Measurements from ENCODE around the gene COL27A1. TPM values are rescaled to one million over a fixed set of nuclear protein-coding genes. Genes with fewer than 3 reads are reported as not detected.

COL27A1 gene
- total and polyA plus RNA-seq, 2 donors (not counting 3 experiments of a cell fraction or from before 2014, with no cell fraction given) = 14.7 to 49.1 TPM

- no peaks in the 10 kb centered on the region for H3K36me3 ChIP-seq (ENCODE audit: control insufficient read depth in 2 of 2, extremely low read depth in 1 of 2, insufficient read depth in 2 of 2, low read length in 2 of 2)
- BruUV-seq (replicated peaks) = no TSS peak
- no peak overlapping the region for H3K9ac ChIP-seq (replicated peaks; ENCODE audit: extremely low read depth, insufficient read depth, low read length)
- POLR2A ChIA-PET = no interaction called here
- no peaks in the 10 kb centered on the region for H3K9me1 ChIP-seq (replicated peaks; ENCODE audit: control insufficient read depth, extremely low read depth, insufficient read depth, low read length)
- H3K27ac ChIP-seq (ENCODE audit: insufficient read depth, low read depth, low read length) = no peak overlapping the region
- H3K4me1 ChIP-seq (ENCODE audit: control insufficient read depth, extremely low read depth, insufficient read depth, low read length) = peaks cover 5% of the 10 kb centered on the region
- no peaks in the 10 kb centered on the region for H4K20me1 ChIP-seq (replicated peaks; ENCODE audit: control insufficient read depth, extremely low read depth, insufficient read depth, low read length)
- dilution Hi-C loops (cut with MboI; ENCODE audit: extremely low pct_ligation_motif_present, low sequenced_read_pairs) (no loop called here), intact Hi-C loops (cut with micrococcal nuclease) (loop anchor here (5.0 kb wide), 1 partner anchor 33 kb away; no protein-coding TSS in a partner anchor)
- DNase-seq (ENCODE audit: low read depth, low spot score) = peak; percentile 47
- H3K4me3 ChIP-seq (replicated peaks in 1 of 3; ENCODE audit: insufficient read depth in 1 of 3, low read depth in 1 of 3, low read length in 3 of 3) = no peak overlapping the region
- no peak overlapping the region for H3K4me2 ChIP-seq (ENCODE audit: insufficient read depth, low read length)
- H3K27me3 ChIP-seq (ENCODE audit: control insufficient read depth in 2 of 2, insufficient read depth in 2 of 2, low read length in 2 of 2) = no peaks in the 10 kb centered on the region
- no peaks in the 10 kb centered on the region for H3K9me3 ChIP-seq (replicated peaks; ENCODE audit: control insufficient read depth, insufficient read depth, low read length)
- TF ChIP-seq MYC (IDR thresholded peaks at IDR 0.05; ENCODE audit: low read depth, low read length) (no peak), GATA2 (IDR thresholded peaks at IDR 0.05; ENCODE audit: insufficient read depth, insufficient read length, low read depth, low read length) (peak; percentile 84)
- H3K79me2 ChIP-seq (ENCODE audit: control insufficient read depth, insufficient read depth, low read length) = no peaks in the 10 kb centered on the region
- CTCF ChIA-PET = interaction anchor here (1.0 to 2.4 kb wide), 9 partner anchors 9 to 107 kb away, joined by 3 to 8 read pairs (median 4); partner anchors contain the start of gene COL27A1
- peak; percentile 44 for FAIRE-seq
- H2AFZ ChIP-seq (ENCODE audit: low read depth, low read length) = no peak overlapping the region
These were observed 28.7 kb downstream of the COL27A1 start for GRCh38 chr9:114184071-114184470.

- dilution Hi-C loops (cut with MboI; ENCODE audit: extremely low pct_ligation_motif_present, low sequenced_read_pairs) (no loop called here), intact Hi-C loops (cut with micrococcal nuclease) (loop anchor here (5.0 kb wide), 1 partner anchor 32 kb away; no protein-coding TSS in a partner anchor)
- no peaks in the 10 kb centered on the region for H3K36me3 ChIP-seq (ENCODE audit: control insufficient read depth in 2 of 2, extremely low read depth in 1 of 2, insufficient read depth in 2 of 2, low read length in 2 of 2)
- POLR2A ChIA-PET = no interaction called here
- no peaks in the 10 kb centered on the region for H3K27me3 ChIP-seq (ENCODE audit: control insufficient read depth in 2 of 2, insufficient read depth in 2 of 2, low read length in 2 of 2)
- FAIRE-seq = no peak
- H3K4me1 ChIP-seq (ENCODE audit: control insufficient read depth, extremely low read depth, insufficient read depth, low read length) = peaks cover 5% of the 10 kb centered on the region
- no peaks in the 10 kb centered on the region for H4K20me1 ChIP-seq (replicated peaks; ENCODE audit: control insufficient read depth, extremely low read depth, insufficient read depth, low read length)
- no peak overlapping the region for H2AFZ ChIP-seq (ENCODE audit: low read depth, low read length)
- H3K9ac ChIP-seq (replicated peaks; ENCODE audit: extremely low read depth, insufficient read depth, low read length) = no peak overlapping the region
- H3K4me3 ChIP-seq (replicated peaks in 1 of 3; ENCODE audit: insufficient read depth in 1 of 3, low read depth in 1 of 3, low read length in 3 of 3) = no peak overlapping the region
- H3K79me2 ChIP-seq (ENCODE audit: control insufficient read depth, insufficient read depth, low read length) = no peaks in the 10 kb centered on the region
- no peak overlapping the region for H3K27ac ChIP-seq (ENCODE audit: insufficient read depth, low read depth, low read length)
- no peaks in the 10 kb centered on the region for H3K9me1 ChIP-seq (replicated peaks; ENCODE audit: control insufficient read depth, extremely low read depth, insufficient read depth, low read length)
- no peaks in the 10 kb centered on the region for H3K9me3 ChIP-seq (replicated peaks; ENCODE audit: control insufficient read depth, insufficient read depth, low read length)
- TF ChIP-seq POLR2AphosphoS5 (IDR thresholded peaks at IDR 0.05; ENCODE audit: insufficient read depth, low read depth, low read length) (no peak), POLR2A (IDR thresholded peaks at IDR 0.05; ENCODE audit: low read depth, low read length) (no peak), JUN (IDR thresholded peaks at IDR 0.05; ENCODE audit: borderline replicate concordance, insufficient read depth, insufficient read length, low read depth) (no peak), FOS (IDR thresholded peaks at IDR 0.05; ENCODE audit: borderline replicate concordance, insufficient read depth, low read length) (no peak), EZH2 (IDR thresholded peaks at IDR 0.05; ENCODE audit: borderline replicate concordance, low read depth, low read length, severe bottlenecking) (no peak), MAX (IDR thresholded peaks at IDR 0.05; ENCODE audit: insufficient read depth, insufficient read length) (no peak), GATA2 (IDR thresholded peaks at IDR 0.05; ENCODE audit: insufficient read depth, insufficient read length, low read depth, low read length) (no peak), CTCF (IDR thresholded peaks at IDR 0.05; ENCODE audit: extremely low read depth in 1 of 2, insufficient read depth in 1 of 2, low read depth in 1 of 2, low read length in 2 of 2) (no peak), MYC (IDR thresholded peaks at IDR 0.05; ENCODE audit: low read depth, low read length) (no peak)
- CTCF ChIA-PET = interaction anchor here (1.4 to 2.4 kb wide), 3 partner anchors 31 to 106 kb away, joined by 4 to 8 read pairs (median 6); no protein-coding TSS in a partner anchor
- H3K4me2 ChIP-seq (ENCODE audit: insufficient read depth, low read length) = no peak overlapping the region
- DNase-seq (ENCODE audit: low read depth, low spot score) = no peak
- BruUV-seq (replicated peaks) = no TSS peak
These were observed 29.5 kb downstream of the COL27A1 start for GRCh38 chr9:114184866-114185265.

Data from endothelial cell of umbilical vein (primary cell).